IMR-90 (cell line): ENCODE data around the gene UBE2O. TPM values are rescaled to one million over a fixed set of nuclear protein-coding genes. Genes with fewer than 3 reads are reported as not detected.
A peak's percentile ranks its signal among the peaks of the same experiment; 100 is the strongest.

ENCODE experiments used
- ATAC-seq: fragments of 200-7000 bp; cut with Tn5 transposase; 2 replicates; pipeline ENCODE4 v1.9.1; 2020; ENCODE audit warnings: low read depth, mild to moderate bottlenecking, moderate library complexity
- BruUV-seq: library from RNA; stranded (reverse); fragments of 400-500 nt; replicated peaks from 2 replicates; lab custom pipeline; 2021; lab: Mats Ljungman, UMichigan
- CTCF ChIA-PET: fragments of 300-600 bp; formaldehyde crosslinking; extraction: SDS; loops from one replicate; lab custom pipeline; 2021; ENCODE audit warnings: antibody characterized with exemption; lab: Yijun Ruan, JAX
- POLR2A ChIA-PET: fragments of 300-600 bp; sonication (Branson Sonifier 250); formaldehyde crosslinking; loops from one replicate; lab custom pipeline; 2022; ENCODE audit warnings: antibody characterized with exemption; ENCODE audit not compliant: unreplicated experiment; lab: Charles Lee
- DNase-seq: peaks from one replicate; pipeline ENCODE4 v3.0.0; 2013
- H2AFZ ChIP-seq: replicated peaks from 2 replicates; pipeline ENCODE3; 2013; ENCODE audit warnings: low read length, mild to moderate bottlenecking; ENCODE audit not compliant: poor library complexity
- H2AK5ac ChIP-seq: 2 replicates; pipeline ENCODE4 v1.6.1; 2013; ENCODE audit warnings: low read depth, low read length, inconsistent platforms
- H2AK9ac ChIP-seq: replicated peaks from 2 replicates; pipeline ENCODE3; 2013; ENCODE audit warnings: mild to moderate bottlenecking, low read depth, low read length, moderate library complexity; ENCODE audit not compliant: poor library complexity
- H2BK120ac ChIP-seq: 2 replicates; pipeline ENCODE4 v1.6.1; 2013; ENCODE audit warnings: low read depth, low read length, inconsistent platforms
- H2BK15ac ChIP-seq: 3 replicates; pipeline ENCODE4 v1.6.1; 2013; ENCODE audit warnings: low read depth, low read length, inconsistent platforms
- H2BK20ac ChIP-seq: 2 replicates; pipeline ENCODE4 v1.6.1; 2013; ENCODE audit warnings: low read depth, mild to moderate bottlenecking, inconsistent platforms, low read length, moderate library complexity
- H2BK5ac ChIP-seq: 2 replicates; pipeline ENCODE4 v1.6.1; 2013; ENCODE audit warnings: mild to moderate bottlenecking, low read depth, low read length, inconsistent platforms; ENCODE audit not compliant: poor library complexity, severe bottlenecking
- H3K14ac ChIP-seq: replicated peaks from 2 replicates; pipeline ENCODE4 v1.6.1; 2013; ENCODE audit warnings: low read depth, low read length, inconsistent platforms
- H3K18ac ChIP-seq: 2 replicates; pipeline ENCODE4 v1.6.1; 2013; ENCODE audit warnings: low read depth, low read length, control low read depth
- H3K23ac ChIP-seq: 2 replicates; pipeline ENCODE4 v1.6.1; 2013; ENCODE audit warnings: low read depth, low read length, inconsistent platforms
- H3K27ac ChIP-seq: 2 replicates; pipeline ENCODE4 v1.5.1; 2013; ENCODE audit warnings: mild to moderate bottlenecking, control low read depth, low read length; ENCODE audit not compliant: insufficient read depth
- H3K27me3 ChIP-seq: 2 replicates; pipeline ENCODE4 v1.6.1; 2013; ENCODE audit warnings: low read length; ENCODE audit not compliant: control insufficient read depth, insufficient read depth
- H3K36me3 ChIP-seq: 2 replicates; pipeline ENCODE4 v1.6.1; 2013; ENCODE audit warnings: low read length, mixed read lengths; ENCODE audit not compliant: control insufficient read depth, insufficient read depth
- H3K4ac ChIP-seq: 2 replicates; pipeline ENCODE4 v1.6.1; 2013; ENCODE audit warnings: low read depth, low read length, inconsistent platforms
- H3K4me1 ChIP-seq: 2 replicates; pipeline ENCODE4 v1.6.1; 2013; ENCODE audit warnings: low read length, mixed read lengths; ENCODE audit not compliant: control insufficient read depth, insufficient read depth
- H3K4me2 ChIP-seq: 2 replicates; pipeline ENCODE4 v1.6.1; 2013; ENCODE audit warnings: low read depth, mild to moderate bottlenecking, control low read depth, low read length, moderate library complexity
- H3K4me3 ChIP-seq: 2 replicates; pipeline ENCODE4 v1.5.1; 2013; ENCODE audit warnings: low read depth, mild to moderate bottlenecking, control low read depth, low read length, moderate library complexity; ENCODE audit not compliant: insufficient read depth
- H3K56ac ChIP-seq: 2 replicates; pipeline ENCODE4 v1.6.1; 2013; ENCODE audit warnings: low read length, inconsistent platforms; ENCODE audit not compliant: insufficient read depth; ENCODE audit errors: extremely low read depth
- H3K79me1 ChIP-seq, 2 experiments: 2 replicates each; pipeline ENCODE4 v1.6.1; 2013; ENCODE audit warnings: low read length in 2 of 2, inconsistent platforms in 1 of 2, low read depth in 1 of 2
- H3K9ac ChIP-seq: 2 replicates; pipeline ENCODE4 v1.6.1; 2013; ENCODE audit warnings: low read depth, low read length, control low read depth
- H3K9me1 ChIP-seq: 2 replicates; pipeline ENCODE4 v1.6.1; 2013; ENCODE audit warnings: low read length, inconsistent platforms; ENCODE audit not compliant: insufficient read depth
- H3K9me3 ChIP-seq: 2 replicates; pipeline ENCODE4 v1.6.1; 2013; ENCODE audit warnings: low read length; ENCODE audit not compliant: control insufficient read depth, insufficient read depth
- H4K20me1 ChIP-seq: 2 replicates; pipeline ENCODE4 v1.6.1; 2013; ENCODE audit warnings: low read length, inconsistent platforms; ENCODE audit not compliant: insufficient read depth
- H4K5ac ChIP-seq: 2 replicates; pipeline ENCODE4 v1.6.1; 2013; ENCODE audit warnings: mild to moderate bottlenecking, low read depth, low read length, control low read depth
- H4K8ac ChIP-seq, 2 experiments: 2 replicates each; pipeline ENCODE4 v1.6.1; 2013; ENCODE audit warnings: low read depth in 2 of 2, low read length in 2 of 2, control low read depth in 1 of 2, inconsistent platforms in 1 of 2
- H4K91ac ChIP-seq: 2 replicates; pipeline ENCODE4 v1.6.1; 2013; ENCODE audit warnings: low read depth, low read length, inconsistent platforms; ENCODE audit not compliant: insufficient read depth
- BHLHE40 ChIP-seq: fragments of 150-350 bp; IDR thresholded peaks from 2 replicates; pipeline ENCODE4 v1.6.1; 2016; ENCODE audit warnings: mild to moderate bottlenecking, low read depth, low read length
- CEBPB ChIP-seq: IDR thresholded peaks from 2 replicates; pipeline ENCODE4 v1.6.1; 2012; ENCODE audit warnings: low read depth, low read length, improper control_type of control experiment
- RAD21 ChIP-seq: IDR thresholded peaks from 2 replicates; pipeline ENCODE4 v1.6.1; 2012; ENCODE audit warnings: low read length, improper control_type of control experiment
- WGBS, 2 experiments: methylation state at CpG; one replicate each; pipeline versions ENCODE4 v1.1.5 to v1.1.7; 2013; ENCODE audit warnings: missing lambda C conversion rate in 2 of 2; ENCODE audit not compliant: insufficient read length in 1 of 2; ENCODE audit errors: extremely low coverage in 2 of 2; 5-methylcytosine and 5-hydroxymethylcytosine counted together
- dilution Hi-C: fragments of 300-500 bp; cut with HindIII; formaldehyde crosslinking; loops from one replicate; pipeline ENCODE4 v1.14.3; 2018; ENCODE audit warnings: low sequenced_read_pairs; ENCODE audit not compliant: unreplicated experiment
- in situ Hi-C: fragments of 300-500 bp; cut with MboI; formaldehyde crosslinking; loops from 3 replicates; pipeline ENCODE4 v1.14.3; 2019; ENCODE audit warnings: low sequenced_read_pairs, inconsistent platforms, mixed read lengths
- intact Hi-C: fragments of 100-400 bp; cut with micrococcal nuclease; formaldehyde crosslinking; loops from 2 replicates; pipeline ENCODE4 v1.10.0; 2022
- polyA plus RNA-seq, 3 experiments: library from polyadenylated mRNA; depleted of rRNA; stranded (reverse); fragments of >200 nt; gene quantifications; 2 replicates each; pipeline ENCODE4 v1.2.3, GENCODE V29; 2012; ENCODE audit warnings: low replicate concordance in 1 of 3
- total RNA-seq: library from RNA; depleted of rRNA; stranded (reverse); fragments of >200 nt; gene quantifications from 2 replicates; pipeline ENCODE4 v1.2.3, GENCODE V29; 2012

The UBE2O gene
- total and polyA plus RNA-seq, 2 of the 4 experiments (the other 2 are of a cell fraction), result 17.6 TPM

DNA sequence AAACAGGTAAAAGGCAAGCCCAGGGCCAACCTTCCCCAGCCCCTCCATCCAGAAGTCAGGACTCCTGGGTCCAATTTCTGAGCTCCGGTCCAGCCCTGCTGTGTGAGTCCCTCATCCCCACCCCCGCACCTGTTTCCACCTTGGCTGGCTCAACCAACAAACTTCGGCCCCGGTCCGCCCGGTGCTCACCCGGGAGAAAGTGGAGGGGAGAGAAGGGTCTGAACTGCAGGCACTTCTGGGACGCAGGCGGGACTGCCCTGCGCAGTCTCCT, 47.7 kb upstream of the UBE2O start:
- H3K27me3 ChIP-seq, result no peaks in the 10 kb centered on the region
- H2BK20ac ChIP-seq, result no peak overlapping the region
- H2AK5ac ChIP-seq, result peak overlapping the region; percentile 64; the same call in 1 of the 2 replicates
- intact Hi-C loops, result no loop called here
- no peaks in the 10 kb centered on the region for H4K20me1 ChIP-seq
- H3K9me1 ChIP-seq, result peaks cover 16% of the 10 kb centered on the region
- 0 out of 2 replicates have a peak overlapping the region, but pooled peaks have one; percentile 39 for H3K4ac ChIP-seq
- no peak overlapping the region for H3K56ac ChIP-seq
- peak overlapping the region; percentile 82 for H3K4me3 ChIP-seq
- H4K91ac ChIP-seq, result peak overlapping the region; percentile 0; the same call in 1 of the 2 replicates
- ATAC-seq (no peak), DNase-seq (no peak)
- H3K36me3 ChIP-seq, result no peaks in the 10 kb centered on the region
- in situ Hi-C loops, result loop anchor here (10.0 kb wide), 2 partner anchors 96 to 196 kb away; partner anchors contain the start of gene QRICH2
- H2AK9ac ChIP-seq, result peak overlapping the region; percentile 94
- peak overlapping the region; percentile 63 for H3K4me2 ChIP-seq
- POLR2A ChIA-PET, result no interaction called here
- H3K14ac ChIP-seq, result no peak overlapping the region
- H2BK5ac ChIP-seq, result no peak overlapping the region
- no peak for TF ChIP-seq BHLHE40
- no peak for TF ChIP-seq RAD21
- TF ChIP-seq CEBPB, result no peak
- H3K4me1 ChIP-seq, result peaks cover 27% of the 10 kb centered on the region
- peak overlapping the region; percentile 92 for H2AFZ ChIP-seq
- H3K27ac ChIP-seq, result no peak overlapping the region; the same call in 1 of the 2 replicates
- no peak overlapping the region for H3K18ac ChIP-seq
- dilution Hi-C loops, result no loop called here
- BruUV-seq, result no TSS peak
- peak overlapping the region in 1 of 2 experiments; percentile 73; a peak in 2 of 4 replicates for H4K8ac ChIP-seq
- WGBS, 2 experiments, result no CpG with 5 or more reads among the region's 10 CpGs
- CTCF ChIA-PET, result no interaction called here
- H2BK15ac ChIP-seq, result no peak overlapping the region; the same call in 2 of the 3 replicates
- no peaks in the 10 kb centered on the region for H3K9me3 ChIP-seq
- peaks cover 4 to 30% of the 10 kb centered on the region in 2 experiments; a peak in 3 of 4 replicates for H3K79me1 ChIP-seq
- no peak overlapping the region; the same call in 1 of the 2 replicates for H3K9ac ChIP-seq
- no peak overlapping the region for H2BK120ac ChIP-seq
- H3K23ac ChIP-seq, result no peak overlapping the region
- H4K5ac ChIP-seq, result peak overlapping the region; percentile 30; the same call in 1 of the 2 replicates
